Stomach (tissue), 4 donors: ENCODE measurements around the gene ITPRIPL2.

Experiments used
- CTCF ChIP-seq, 7 experiments: fragments of 450-650 bp in 4 of 7; fragments of 200-600 bp in 3 of 7; sonication (generic) in 3 of 7; IDR thresholded peaks; one replicate each; pipeline ENCODE4 v1.5.1; 2016 to 2019; ENCODE audit warnings: antibody characterized with exemption in 7 of 7, control low read depth in 2 of 7, mild to moderate bottlenecking in 1 of 7
- POLR2A ChIP-seq, 4 donors: fragments of 450-650 bp; IDR thresholded peaks; one replicate each; pipeline ENCODE4 v1.6.1; 2016; ENCODE audit warnings: antibody characterized with exemption in 4 of 4, control low read depth in 2 of 4, mild to moderate bottlenecking in 1 of 4, moderate library complexity in 1 of 4
- POLR2AphosphoS5 ChIP-seq, 3 donors: sonication (generic); formaldehyde crosslinking; IDR thresholded peaks; one replicate each; pipeline ENCODE4 v1.6.1; 2016; ENCODE audit warnings: antibody characterized with exemption in 3 of 3

- TF ChIP-seq CTCF (IDR thresholded peaks at IDR 0.05) (no peak), POLR2A (IDR thresholded peaks at IDR 0.05) (no peak), POLR2AphosphoS5 (IDR thresholded peaks at IDR 0.05) (no peak)
These were observed 9.2 kb upstream of the ITPRIPL2 start for GRCh38 chr16:19104607-19105006.
